ENCODE results near the gene SHMT1.

- TF ChIP-seq, protein P1, sequence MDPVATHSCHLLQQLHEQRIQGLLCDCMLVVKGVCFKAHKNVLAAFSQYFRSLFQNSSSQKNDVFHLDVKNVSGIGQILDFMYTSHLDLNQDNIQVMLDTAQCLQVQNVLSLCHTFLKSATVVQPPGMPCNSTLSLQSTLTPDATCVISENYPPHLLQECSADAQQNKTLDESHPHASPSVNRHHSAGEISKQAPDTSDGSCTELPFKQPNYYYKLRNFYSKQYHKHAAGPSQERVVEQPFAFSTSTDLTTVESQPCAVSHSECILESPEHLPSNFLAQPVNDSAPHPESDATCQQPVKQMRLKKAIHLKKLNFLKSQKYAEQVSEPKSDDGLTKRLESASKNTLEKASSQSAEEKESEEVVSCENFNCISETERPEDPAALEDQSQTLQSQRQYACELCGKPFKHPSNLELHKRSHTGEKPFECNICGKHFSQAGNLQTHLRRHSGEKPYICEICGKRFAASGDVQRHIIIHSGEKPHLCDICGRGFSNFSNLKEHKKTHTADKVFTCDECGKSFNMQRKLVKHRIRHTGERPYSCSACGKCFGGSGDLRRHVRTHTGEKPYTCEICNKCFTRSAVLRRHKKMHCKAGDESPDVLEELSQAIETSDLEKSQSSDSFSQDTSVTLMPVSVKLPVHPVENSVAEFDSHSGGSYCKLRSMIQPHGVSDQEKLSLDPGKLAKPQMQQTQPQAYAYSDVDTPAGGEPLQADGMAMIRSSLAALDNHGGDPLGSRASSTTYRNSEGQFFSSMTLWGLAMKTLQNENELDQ (tag by site-specific recombination; IDR thresholded peaks at IDR 0.05; ENCODE audit: low read depth), result no peak
- TF ChIP-seq ZFP69B (tag by site-specific recombination; IDR thresholded peaks at IDR 0.05) (no peak), YY1 (tag by site-specific recombination; IDR thresholded peaks at IDR 0.05) (no peak), TCF7L2 (IDR thresholded peaks at IDR 0.05; ENCODE audit: borderline replicate concordance, low read depth, low read length) (no peak), ZNF426 (tag by site-specific recombination; IDR thresholded peaks at IDR 0.05) (no peak)
- TF ChIP-seq, protein P2, sequence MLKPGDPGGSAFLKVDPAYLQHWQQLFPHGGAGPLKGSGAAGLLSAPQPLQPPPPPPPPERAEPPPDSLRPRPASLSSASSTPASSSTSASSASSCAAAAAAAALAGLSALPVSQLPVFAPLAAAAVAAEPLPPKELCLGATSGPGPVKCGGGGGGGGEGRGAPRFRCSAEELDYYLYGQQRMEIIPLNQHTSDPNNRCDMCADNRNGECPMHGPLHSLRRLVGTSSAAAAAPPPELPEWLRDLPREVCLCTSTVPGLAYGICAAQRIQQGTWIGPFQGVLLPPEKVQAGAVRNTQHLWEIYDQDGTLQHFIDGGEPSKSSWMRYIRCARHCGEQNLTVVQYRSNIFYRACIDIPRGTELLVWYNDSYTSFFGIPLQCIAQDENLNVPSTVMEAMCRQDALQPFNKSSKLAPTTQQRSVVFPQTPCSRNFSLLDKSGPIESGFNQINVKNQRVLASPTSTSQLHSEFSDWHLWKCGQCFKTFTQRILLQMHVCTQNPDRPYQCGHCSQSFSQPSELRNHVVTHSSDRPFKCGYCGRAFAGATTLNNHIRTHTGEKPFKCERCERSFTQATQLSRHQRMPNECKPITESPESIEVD (tag by site-specific recombination; IDR thresholded peaks at IDR 0.05), result no peak
- TF ChIP-seq, protein P3, sequence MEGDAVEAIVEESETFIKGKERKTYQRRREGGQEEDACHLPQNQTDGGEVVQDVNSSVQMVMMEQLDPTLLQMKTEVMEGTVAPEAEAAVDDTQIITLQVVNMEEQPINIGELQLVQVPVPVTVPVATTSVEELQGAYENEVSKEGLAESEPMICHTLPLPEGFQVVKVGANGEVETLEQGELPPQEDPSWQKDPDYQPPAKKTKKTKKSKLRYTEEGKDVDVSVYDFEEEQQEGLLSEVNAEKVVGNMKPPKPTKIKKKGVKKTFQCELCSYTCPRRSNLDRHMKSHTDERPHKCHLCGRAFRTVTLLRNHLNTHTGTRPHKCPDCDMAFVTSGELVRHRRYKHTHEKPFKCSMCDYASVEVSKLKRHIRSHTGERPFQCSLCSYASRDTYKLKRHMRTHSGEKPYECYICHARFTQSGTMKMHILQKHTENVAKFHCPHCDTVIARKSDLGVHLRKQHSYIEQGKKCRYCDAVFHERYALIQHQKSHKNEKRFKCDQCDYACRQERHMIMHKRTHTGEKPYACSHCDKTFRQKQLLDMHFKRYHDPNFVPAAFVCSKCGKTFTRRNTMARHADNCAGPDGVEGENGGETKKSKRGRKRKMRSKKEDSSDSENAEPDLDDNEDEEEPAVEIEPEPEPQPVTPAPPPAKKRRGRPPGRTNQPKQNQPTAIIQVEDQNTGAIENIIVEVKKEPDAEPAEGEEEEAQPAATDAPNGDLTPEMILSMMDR (tag by site-specific recombination; IDR thresholded peaks at IDR 0.05), result no peak
- TF ChIP-seq, protein P4, sequence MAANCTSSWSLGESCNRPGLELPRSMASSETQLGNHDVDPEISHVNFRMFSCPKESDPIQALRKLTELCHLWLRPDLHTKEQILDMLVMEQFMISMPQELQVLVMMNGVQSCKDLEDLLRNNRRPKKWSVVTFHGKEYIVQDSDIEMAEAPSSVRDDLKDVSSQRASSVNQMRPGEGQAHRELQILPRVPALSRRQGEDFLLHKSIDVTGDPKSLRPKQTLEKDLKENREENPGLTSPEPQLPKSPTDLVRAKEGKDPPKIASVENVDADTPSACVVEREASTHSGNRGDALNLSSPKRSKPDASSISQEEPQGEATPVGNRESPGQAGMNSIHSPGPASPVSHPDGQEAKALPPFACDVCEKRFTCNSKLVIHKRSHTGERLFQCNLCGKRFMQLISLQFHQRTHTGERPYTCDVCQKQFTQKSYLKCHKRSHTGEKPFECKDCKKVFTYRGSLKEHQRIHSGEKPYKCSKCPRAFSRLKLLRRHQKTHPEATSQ (tag by site-specific recombination; IDR thresholded peaks at IDR 0.05), result no peak
- TF ChIP-seq, protein P5, sequence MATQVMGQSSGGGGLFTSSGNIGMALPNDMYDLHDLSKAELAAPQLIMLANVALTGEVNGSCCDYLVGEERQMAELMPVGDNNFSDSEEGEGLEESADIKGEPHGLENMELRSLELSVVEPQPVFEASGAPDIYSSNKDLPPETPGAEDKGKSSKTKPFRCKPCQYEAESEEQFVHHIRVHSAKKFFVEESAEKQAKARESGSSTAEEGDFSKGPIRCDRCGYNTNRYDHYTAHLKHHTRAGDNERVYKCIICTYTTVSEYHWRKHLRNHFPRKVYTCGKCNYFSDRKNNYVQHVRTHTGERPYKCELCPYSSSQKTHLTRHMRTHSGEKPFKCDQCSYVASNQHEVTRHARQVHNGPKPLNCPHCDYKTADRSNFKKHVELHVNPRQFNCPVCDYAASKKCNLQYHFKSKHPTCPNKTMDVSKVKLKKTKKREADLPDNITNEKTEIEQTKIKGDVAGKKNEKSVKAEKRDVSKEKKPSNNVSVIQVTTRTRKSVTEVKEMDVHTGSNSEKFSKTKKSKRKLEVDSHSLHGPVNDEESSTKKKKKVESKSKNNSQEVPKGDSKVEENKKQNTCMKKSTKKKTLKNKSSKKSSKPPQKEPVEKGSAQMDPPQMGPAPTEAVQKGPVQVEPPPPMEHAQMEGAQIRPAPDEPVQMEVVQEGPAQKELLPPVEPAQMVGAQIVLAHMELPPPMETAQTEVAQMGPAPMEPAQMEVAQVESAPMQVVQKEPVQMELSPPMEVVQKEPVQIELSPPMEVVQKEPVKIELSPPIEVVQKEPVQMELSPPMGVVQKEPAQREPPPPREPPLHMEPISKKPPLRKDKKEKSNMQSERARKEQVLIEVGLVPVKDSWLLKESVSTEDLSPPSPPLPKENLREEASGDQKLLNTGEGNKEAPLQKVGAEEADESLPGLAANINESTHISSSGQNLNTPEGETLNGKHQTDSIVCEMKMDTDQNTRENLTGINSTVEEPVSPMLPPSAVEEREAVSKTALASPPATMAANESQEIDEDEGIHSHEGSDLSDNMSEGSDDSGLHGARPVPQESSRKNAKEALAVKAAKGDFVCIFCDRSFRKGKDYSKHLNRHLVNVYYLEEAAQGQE (tag by site-specific recombination; IDR thresholded peaks at IDR 0.05), result no peak
These were observed 19.2 kb upstream of the SHMT1 start for GRCh38 chr17:18382441-18383078.

Measured in HEK293 (cell line).